Activated CD4-positive, alpha-beta T cell treated with anti-CD3 and anti-CD28 coated beads for 4 hours (primary cell): ENCODE measurements around the gene LRRC10B.

Experiments used
- DNase-seq, 2 donors: peaks; one replicate each; pipeline ENCODE4 v3.0.0-alpha.2; 2020

LRRC10B gene

GRCh38 chr11:61510166-61510919 lies 1.8 kb downstream of the LRRC10B start:
- DNase-seq = no peak

GRCh38 chr11:61510974-61511373 lies 2.4 kb downstream of the LRRC10B start:
- no peak for DNase-seq

DNA sequence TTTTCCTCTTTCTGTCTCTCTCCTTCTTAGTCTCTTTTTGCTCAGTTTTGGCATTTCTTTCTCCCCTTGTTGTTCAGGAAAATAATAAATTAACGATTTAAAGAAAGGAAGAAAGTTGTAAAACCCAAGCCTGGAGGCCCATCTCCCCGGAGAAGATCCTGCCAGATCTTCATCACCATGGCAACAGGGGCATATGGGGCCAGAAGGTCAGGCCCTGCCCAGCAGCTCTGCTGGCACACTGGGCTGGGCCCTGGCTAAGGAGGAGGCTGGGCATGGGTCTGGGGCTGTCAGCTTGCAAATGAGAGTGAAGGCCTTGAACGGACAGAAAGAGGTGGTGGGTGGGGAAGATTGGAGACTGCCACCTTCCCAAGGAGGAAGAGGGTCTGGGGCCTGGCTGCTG lies 2.8 kb downstream of the LRRC10B start:
- no peak for DNase-seq

- DNase-seq = no peak
These were observed 3.9 kb downstream of the LRRC10B start for GRCh38 chr11:61512435-61512834.

DNA sequence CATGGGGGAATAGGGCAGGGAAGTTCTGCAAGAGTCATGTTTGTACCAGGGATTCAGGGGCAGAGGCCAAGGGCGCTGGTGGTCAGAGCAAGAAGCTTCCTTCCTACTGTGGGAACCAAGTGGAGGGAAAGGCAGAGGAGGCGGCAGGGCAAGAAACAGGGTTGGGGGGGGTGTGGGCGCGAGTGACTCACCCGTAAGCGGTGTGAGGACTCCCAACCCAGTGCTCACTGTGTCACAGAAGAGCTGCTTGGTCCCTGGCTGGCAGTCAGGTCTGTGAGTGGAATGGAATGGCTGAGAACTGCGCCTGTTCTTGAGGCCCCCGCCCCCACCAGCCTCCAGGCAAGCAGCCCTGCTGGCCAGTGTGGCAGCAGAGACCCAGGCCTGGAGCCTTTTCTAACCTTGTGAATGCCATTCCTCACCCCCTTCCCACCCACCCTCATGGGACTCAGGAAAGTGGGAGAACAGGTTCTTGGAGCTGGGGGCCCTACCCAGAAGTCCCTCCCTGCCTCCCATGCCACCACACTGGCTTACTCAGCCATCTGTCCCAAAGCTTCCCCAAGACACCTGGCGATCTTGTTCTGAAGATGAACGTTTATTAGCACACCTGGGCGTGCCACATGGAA lies 4.7 kb downstream of the LRRC10B start:
- DNase-seq = no peak

- DNase-seq = no peak
These were observed 5.7 kb downstream of the LRRC10B start for GRCh38 chr11:61514050-61514917.

DNA sequence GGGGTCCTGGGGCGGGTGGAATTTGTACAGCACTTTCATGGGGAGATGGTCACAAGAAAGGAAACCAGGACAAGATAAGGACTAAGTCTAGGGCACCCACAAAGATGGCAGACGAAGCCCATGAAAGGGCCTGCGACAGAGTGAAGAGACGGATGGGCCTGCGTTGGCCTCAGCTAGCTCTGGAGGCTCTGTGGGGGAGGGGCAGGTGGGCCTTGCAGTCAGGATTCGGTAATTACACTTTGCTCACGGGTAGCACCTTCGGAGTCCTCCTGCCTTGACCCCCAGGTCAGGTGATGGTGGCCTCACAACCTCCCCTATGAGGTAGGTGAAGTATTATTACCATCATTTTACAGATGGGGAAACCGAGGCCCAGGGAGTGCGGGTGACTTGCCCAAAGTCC lies 7.1 kb downstream of the LRRC10B start:
- no peak for DNase-seq

GRCh38 chr11:61516191-61516590 lies 7.6 kb downstream of the LRRC10B start:
- DNase-seq = no peak

- peak; percentile 41 to 54 for DNase-seq
These were observed 8.4 kb downstream of the LRRC10B start for GRCh38 chr11:61516675-61517572.

DNA sequence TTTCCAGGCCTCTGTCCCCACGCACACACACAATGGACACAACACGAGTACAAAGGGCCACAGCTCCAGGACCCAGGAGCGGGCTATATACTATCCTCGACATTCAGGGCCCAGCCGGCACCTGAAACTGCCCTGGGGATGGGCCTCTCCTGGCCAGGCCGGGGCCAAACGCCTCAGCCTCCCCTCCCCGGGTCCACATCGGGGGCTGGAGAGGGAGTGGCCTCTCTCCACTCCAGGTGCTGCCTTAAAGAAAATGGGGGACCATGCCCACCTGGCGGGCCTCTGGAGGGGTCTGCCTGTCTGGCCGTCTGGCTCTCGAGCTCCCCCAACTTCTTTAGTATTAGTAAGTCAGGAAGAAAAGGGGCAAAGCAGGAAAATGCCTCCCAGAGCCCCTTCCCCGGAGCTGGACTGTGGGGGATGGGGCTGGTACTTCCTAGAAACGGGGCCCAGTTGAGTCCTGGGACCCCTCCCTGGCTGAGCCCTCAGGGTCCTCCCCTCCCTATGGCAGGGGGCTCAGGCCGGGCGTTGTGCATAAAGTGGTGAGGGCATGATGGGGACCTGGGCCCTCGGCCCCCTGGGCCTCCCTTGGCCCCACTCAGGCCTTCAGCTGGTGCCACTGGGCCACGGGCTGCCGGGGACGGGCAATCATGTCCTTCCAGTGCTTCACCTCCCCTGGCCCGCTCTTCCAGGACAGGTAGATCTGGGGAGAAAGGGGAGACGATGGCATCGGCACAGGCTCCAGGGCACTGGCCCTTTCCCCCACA lies 9.7 kb downstream of the LRRC10B start:
- DNase-seq = no peak

- no peak for DNase-seq
These were observed 14.3 kb downstream of the LRRC10B start for GRCh38 chr11:61522881-61523280.

DNA sequence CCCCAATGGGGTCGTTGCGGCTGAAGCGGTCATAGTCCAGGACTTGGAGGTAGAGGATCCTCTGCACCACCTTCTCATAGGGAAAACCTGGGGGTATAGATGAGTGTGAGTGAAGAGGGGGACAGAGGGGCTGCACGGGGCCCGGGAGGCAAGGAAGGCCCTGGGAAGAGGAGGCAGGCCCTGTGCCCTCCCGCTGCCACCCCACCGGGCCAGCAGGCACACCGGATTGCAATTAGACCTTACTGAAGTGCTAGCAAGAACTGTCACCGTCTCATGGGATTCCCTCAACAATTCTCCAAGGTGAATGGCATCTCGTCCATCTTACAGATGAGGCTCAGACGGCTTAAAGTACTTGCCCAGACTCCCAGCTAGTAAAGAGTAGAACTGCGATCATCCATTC lies 15.9 kb downstream of the LRRC10B start:
- DNase-seq = no peak

DNA sequence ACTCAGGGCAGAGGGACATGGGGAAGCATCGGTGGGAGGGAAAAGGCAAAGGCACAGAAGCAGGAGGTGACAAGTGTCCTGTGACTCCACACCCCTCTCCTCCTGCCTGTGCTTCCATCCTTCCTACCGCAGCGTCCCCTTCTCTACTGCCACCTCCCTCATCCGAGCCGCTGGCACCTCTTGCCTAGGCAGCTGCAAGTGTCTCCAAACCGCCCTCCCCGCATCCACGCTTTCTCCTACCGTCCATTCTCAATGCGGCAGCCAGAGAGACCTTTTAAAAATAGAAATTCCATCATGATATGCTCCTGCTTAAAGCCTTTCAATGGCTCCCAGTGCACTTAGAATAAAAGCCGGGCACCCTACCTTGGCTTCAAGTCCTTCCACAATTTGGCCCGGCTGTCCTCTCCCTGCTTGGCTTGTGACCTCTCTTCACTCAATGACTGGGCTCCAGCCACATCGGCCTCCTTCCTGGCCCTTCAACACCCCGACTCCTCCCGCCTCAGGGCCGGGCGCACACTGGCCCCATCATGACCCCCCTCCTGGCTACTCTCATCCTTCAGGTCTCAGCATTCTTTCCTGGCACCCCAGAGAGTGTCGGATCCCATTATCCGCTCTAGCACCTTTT lies 16.5 kb downstream of the LRRC10B start:
- no peak for DNase-seq

DNA sequence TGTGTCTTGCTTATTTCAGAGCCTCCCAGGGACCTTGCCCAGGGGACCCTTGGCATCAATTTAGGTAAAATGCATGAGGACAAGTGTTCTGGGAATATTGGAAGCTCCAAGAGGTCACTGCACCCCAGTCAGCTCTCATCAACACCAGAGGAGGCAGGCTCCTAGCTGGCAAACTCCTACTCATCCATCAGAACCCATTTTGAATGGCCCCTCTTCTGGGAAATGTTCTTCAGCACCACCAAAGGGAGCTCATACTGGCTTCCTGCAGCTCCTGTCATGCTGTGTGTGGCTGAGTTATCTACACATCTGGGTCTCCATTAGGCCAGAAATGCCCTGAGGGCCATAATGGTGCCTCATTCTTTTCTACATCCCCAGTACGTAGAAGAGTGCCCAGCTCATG lies 17.7 kb downstream of the LRRC10B start:
- DNase-seq = no peak

- DNase-seq = no peak
These were observed 18.6 kb downstream of the LRRC10B start for GRCh38 chr11:61526956-61527731.

- no peak for DNase-seq
These were observed 19.6 kb downstream of the LRRC10B start for GRCh38 chr11:61528114-61528513.

- no peak for DNase-seq
These were observed 21.1 kb downstream of the LRRC10B start for GRCh38 chr11:61529537-61530225.

DNA sequence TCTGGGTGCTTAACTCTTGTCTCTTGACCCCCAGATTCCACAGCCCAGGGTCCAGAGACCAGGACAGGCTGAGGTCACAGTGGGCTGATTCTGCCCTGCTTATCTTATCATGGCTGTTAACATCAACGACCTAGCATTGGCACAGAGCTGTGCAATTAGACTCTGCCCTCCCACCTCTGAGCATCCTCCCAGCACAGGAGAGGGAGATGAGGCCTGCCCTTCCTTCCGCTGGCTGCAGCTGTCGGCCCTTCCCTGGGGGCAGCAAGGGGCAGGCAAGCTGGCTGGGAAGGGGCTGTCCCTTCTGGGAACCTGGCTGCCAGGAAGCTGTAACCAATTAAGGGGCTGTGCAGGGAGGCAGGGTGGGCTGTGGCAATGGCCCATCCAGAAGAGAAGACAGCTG lies 22.5 kb downstream of the LRRC10B start:
- DNase-seq = no peak

DNA sequence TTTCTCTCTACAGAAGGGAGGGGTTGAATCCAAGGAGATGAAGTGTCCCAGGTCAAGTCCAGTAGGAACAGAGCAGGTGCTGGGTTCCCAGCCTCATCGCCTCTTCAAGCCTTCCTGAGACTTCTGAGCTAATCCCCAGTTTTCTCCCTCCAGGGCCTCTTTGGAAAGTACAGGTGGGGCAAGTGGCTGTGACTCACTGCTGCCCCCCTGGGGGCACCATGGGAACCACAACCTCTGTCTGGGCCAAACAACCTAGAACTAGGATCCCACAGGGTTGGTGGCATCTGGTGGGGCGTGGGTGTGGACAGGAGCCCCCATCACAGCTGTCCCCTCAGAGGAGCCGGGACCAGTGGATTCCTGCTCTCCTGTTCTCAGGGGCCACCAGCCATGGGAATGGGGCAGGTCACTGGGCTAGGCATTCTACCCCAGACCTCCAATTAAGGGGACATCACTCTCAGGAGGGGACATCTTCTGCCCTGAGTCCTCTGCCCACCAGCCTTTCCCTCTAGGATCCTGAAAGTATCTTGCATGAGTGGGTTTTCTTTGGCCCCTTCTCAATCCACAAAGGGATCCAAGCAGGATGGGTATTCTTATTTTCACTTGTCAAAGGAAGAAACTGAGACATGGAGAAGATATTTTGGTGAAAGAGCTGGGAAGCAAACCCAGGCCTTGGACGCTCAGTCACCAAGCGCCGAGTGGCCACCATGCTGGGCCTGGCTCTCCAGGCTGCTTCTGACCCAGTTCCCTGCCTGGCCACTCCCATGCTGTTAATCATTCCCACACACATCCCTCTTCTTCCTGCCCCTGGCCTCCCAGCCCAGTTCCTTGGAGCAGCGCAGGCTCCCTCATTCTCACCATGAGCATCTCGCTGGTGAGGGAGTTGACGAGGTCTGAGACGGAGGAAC lies 23.8 kb downstream of the LRRC10B start:
- peak; percentile 23 to 47 for DNase-seq
